GM21619 (cell line): Measurements from ENCODE around the gene MNAT1.

ENCODE experiments used
- ATAC-seq: cut with Tn5 transposase; IDR thresholded peaks from one replicate; pipeline ENCODE4 v1.9.1; 2021; ENCODE audit not compliant: unreplicated experiment

The MNAT1 gene

GRCh38 chr14:61019537-61019936, 285.0 kb downstream of the MNAT1 start:
- ATAC-seq = no peak
